ENCODE measurements around the gene PDP2.

- no peak for TF ChIP-seq POLR2A (IDR thresholded peaks at IDR 0.05)
- TF ChIP-seq CTCF (IDR thresholded peaks at IDR 0.05) = no peak
- TF ChIP-seq EP300 (IDR thresholded peaks at IDR 0.05) = no peak
- no peak for TF ChIP-seq POLR2AphosphoS5 (IDR thresholded peaks at IDR 0.05)
Measured at GRCh38 chr16:66916518-66916917, 36.2 kb downstream of the PDP2 start.
